ENCODE measurements around the gene AAMDC. TPM values are rescaled to one million over a fixed set of nuclear protein-coding genes. Genes with fewer than 3 reads are reported as not detected.

AAMDC gene
- 23.9 TPM for polyA plus RNA-seq (2013, experiment 1 of 2)
- 22.1 TPM for polyA plus RNA-seq (2013, experiment 2 of 2)

- peak within 1 kb of the TSS; percentile 95 for H3K18ac ChIP-seq (ENCODE audit: low read length)
- H3K79me2 ChIP-seq (ENCODE audit: control insufficient read depth, insufficient read depth, low read length), result peaks cover 32% of the 10 kb centered on the region
- peak; percentile 99 for DNase-seq
- H3K23ac ChIP-seq (ENCODE audit: low read length), result peak within 1 kb of the TSS; percentile 99
- H3K4me3 ChIP-seq (ENCODE audit: low read length), result peak within 1 kb of the TSS; percentile 94
- H4K5ac ChIP-seq (ENCODE audit: low read length), result no peak within 1 kb of the TSS
- H3K4ac ChIP-seq (ENCODE audit: low read depth, low read length), result peak within 1 kb of the TSS; percentile 90
- H3K36me3 ChIP-seq (ENCODE audit: control insufficient read depth, insufficient read depth, low read length), result no peaks in the 10 kb centered on the region
- no peaks in the 10 kb centered on the region for H3K27me3 ChIP-seq (ENCODE audit: insufficient read depth, low read length, poor library complexity)
- peak within 1 kb of the TSS; percentile 97 for H3K56ac ChIP-seq (ENCODE audit: low read length)
- H3K79me1 ChIP-seq (ENCODE audit: low read length), result peaks cover 1% of the 10 kb centered on the region
- H3K9ac ChIP-seq (ENCODE audit: low read length), result peak within 1 kb of the TSS; percentile 94
- peak within 1 kb of the TSS; percentile 67 for H3K4me2 ChIP-seq (ENCODE audit: low read length)
- H2BK15ac ChIP-seq (replicated peaks; ENCODE audit: low read depth), result no peak within 1 kb of the TSS
- H3K4me1 ChIP-seq (ENCODE audit: control insufficient read depth, low read depth, low read length), result no peaks in the 10 kb centered on the region
- H4K8ac ChIP-seq (ENCODE audit: low read depth, low read length), result peak within 1 kb of the TSS; percentile 82
- peak within 1 kb of the TSS; percentile 99 for H3K27ac ChIP-seq (ENCODE audit: low read depth, low read length)
- WGBS (ENCODE audit: extremely low coverage, insufficient coverage, low lambda C conversion rate), result no CpG with 5 or more reads among the region's 64 CpGs
- H2BK120ac ChIP-seq (ENCODE audit: low read depth, low read length), result peak within 1 kb of the TSS; percentile 75
- H2BK5ac ChIP-seq (ENCODE audit: low read length), result peak within 1 kb of the TSS; percentile 82
- H2AK5ac ChIP-seq (ENCODE audit: low read length), result no peak within 1 kb of the TSS
Observed at GRCh38 chr11:77820565-77821348, at the start of gene AAMDC, which contains the start of gene RSF1. AAMDC (plus strand) TSS chr11:77821144; CDS start chr11:77842497, 21,353 bp downstream. RSF1 (minus strand) TSS chr11:77820722; CDS start chr11:77820714, 8 bp downstream.

GRCh38 chr11:77775936-77776335 is 45.0 kb upstream of the AAMDC start:
- Histone ChIP-seq H2AK5ac (ENCODE audit: low read length) (no peak overlapping the region), H3K36me3 (ENCODE audit: control insufficient read depth, insufficient read depth, low read length) (no peaks in the 10 kb centered on the region), H3K4ac (ENCODE audit: low read depth, low read length) (no peak overlapping the region), H3K56ac (ENCODE audit: low read length) (no peak overlapping the region), H4K8ac (ENCODE audit: low read depth, low read length) (no peak overlapping the region), H3K79me1 (ENCODE audit: low read length) (peaks cover 11% of the 10 kb centered on the region), H2BK15ac (replicated peaks; ENCODE audit: low read depth) (no peak overlapping the region), H2BK120ac (ENCODE audit: low read depth, low read length) (no peak overlapping the region), H3K79me2 (ENCODE audit: control insufficient read depth, insufficient read depth, low read length) (peaks cover 31% of the 10 kb centered on the region), H3K9ac (ENCODE audit: low read length) (no peak overlapping the region), H3K4me1 (ENCODE audit: control insufficient read depth, low read depth, low read length) (peaks cover 3% of the 10 kb centered on the region), H3K4me3 (ENCODE audit: low read length) (no peak overlapping the region), H3K4me2 (ENCODE audit: low read length) (no peak overlapping the region), H3K27ac (ENCODE audit: low read depth, low read length) (no peak overlapping the region), H4K5ac (ENCODE audit: low read length) (no peak overlapping the region), H3K27me3 (ENCODE audit: insufficient read depth, low read length, poor library complexity) (no peaks in the 10 kb centered on the region), H3K18ac (ENCODE audit: low read length) (no peak overlapping the region), H3K23ac (ENCODE audit: low read length) (no peak overlapping the region), H2BK5ac (ENCODE audit: low read length) (no peak overlapping the region)
- WGBS (ENCODE audit: extremely low coverage, insufficient coverage, low lambda C conversion rate), result no CpG with 5 or more reads among the region's 2 CpGs
- no peak for DNase-seq

GRCh38 chr11:77776455-77776854 is 44.5 kb upstream of the AAMDC start:
- peaks cover 11% of the 10 kb centered on the region for H3K79me1 ChIP-seq (ENCODE audit: low read length)
- no peak overlapping the region for H3K4ac ChIP-seq (ENCODE audit: low read depth, low read length)
- no peak for DNase-seq
- no peaks in the 10 kb centered on the region for H3K27me3 ChIP-seq (ENCODE audit: insufficient read depth, low read length, poor library complexity)
- no peak overlapping the region for H2BK120ac ChIP-seq (ENCODE audit: low read depth, low read length)
- H2AK5ac ChIP-seq (ENCODE audit: low read length), result no peak overlapping the region
- no peak overlapping the region for H2BK5ac ChIP-seq (ENCODE audit: low read length)
- H3K4me2 ChIP-seq (ENCODE audit: low read length), result no peak overlapping the region
- H3K4me3 ChIP-seq (ENCODE audit: low read length), result no peak overlapping the region
- H4K8ac ChIP-seq (ENCODE audit: low read depth, low read length), result no peak overlapping the region
- peaks cover 28% of the 10 kb centered on the region for H3K79me2 ChIP-seq (ENCODE audit: control insufficient read depth, insufficient read depth, low read length)
- WGBS (ENCODE audit: extremely low coverage, insufficient coverage, low lambda C conversion rate), result no CpG with 5 or more reads among the region's 1 CpG
- H4K5ac ChIP-seq (ENCODE audit: low read length), result no peak overlapping the region
- H3K56ac ChIP-seq (ENCODE audit: low read length), result no peak overlapping the region
- no peaks in the 10 kb centered on the region for H3K36me3 ChIP-seq (ENCODE audit: control insufficient read depth, insufficient read depth, low read length)
- no peak overlapping the region for H3K9ac ChIP-seq (ENCODE audit: low read length)
- no peak overlapping the region for H3K23ac ChIP-seq (ENCODE audit: low read length)
- H3K27ac ChIP-seq (ENCODE audit: low read depth, low read length), result no peak overlapping the region
- H2BK15ac ChIP-seq (replicated peaks; ENCODE audit: low read depth), result no peak overlapping the region
- no peak overlapping the region for H3K18ac ChIP-seq (ENCODE audit: low read length)
- H3K4me1 ChIP-seq (ENCODE audit: control insufficient read depth, low read depth, low read length), result no peaks in the 10 kb centered on the region

DNA sequence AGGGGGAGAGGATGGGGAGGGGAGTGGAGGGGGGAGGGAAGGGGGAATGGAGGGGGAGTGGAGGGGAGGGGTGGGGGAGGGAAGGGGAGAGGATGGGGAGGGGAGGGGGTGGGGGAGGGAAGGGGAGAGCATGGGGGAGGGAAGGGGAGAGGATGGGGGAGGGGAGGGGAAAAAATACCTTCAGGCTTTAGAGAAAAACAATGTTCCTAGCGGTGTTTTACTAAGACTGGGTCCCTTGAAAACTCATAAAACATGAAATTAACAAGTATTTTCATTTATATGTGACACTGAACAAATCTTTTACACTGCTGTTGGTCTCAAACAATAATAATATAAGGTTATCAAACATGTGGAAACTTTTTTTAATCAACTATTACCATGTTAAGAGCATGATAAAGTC is 42.8 kb upstream of the AAMDC start:
- no peak overlapping the region for H3K4me3 ChIP-seq (ENCODE audit: low read length)
- no peaks in the 10 kb centered on the region for H3K27me3 ChIP-seq (ENCODE audit: insufficient read depth, low read length, poor library complexity)
- H3K36me3 ChIP-seq (ENCODE audit: control insufficient read depth, insufficient read depth, low read length), result no peaks in the 10 kb centered on the region
- H2BK5ac ChIP-seq (ENCODE audit: low read length), result no peak overlapping the region
- no peak overlapping the region for H3K4ac ChIP-seq (ENCODE audit: low read depth, low read length)
- peaks cover 8% of the 10 kb centered on the region for H3K79me1 ChIP-seq (ENCODE audit: low read length)
- no peak for DNase-seq
- no peak overlapping the region for H3K18ac ChIP-seq (ENCODE audit: low read length)
- WGBS (ENCODE audit: extremely low coverage, insufficient coverage, low lambda C conversion rate), result no CpG with 5 or more reads among the region's 1 CpG
- no peak overlapping the region for H2AK5ac ChIP-seq (ENCODE audit: low read length)
- no peak overlapping the region for H3K4me2 ChIP-seq (ENCODE audit: low read length)
- no peak overlapping the region for H2BK120ac ChIP-seq (ENCODE audit: low read depth, low read length)
- no peak overlapping the region for H3K9ac ChIP-seq (ENCODE audit: low read length)
- H3K56ac ChIP-seq (ENCODE audit: low read length), result no peak overlapping the region
- no peak overlapping the region for H3K23ac ChIP-seq (ENCODE audit: low read length)
- no peak overlapping the region for H4K5ac ChIP-seq (ENCODE audit: low read length)
- no peak overlapping the region for H3K27ac ChIP-seq (ENCODE audit: low read depth, low read length)
- H2BK15ac ChIP-seq (replicated peaks; ENCODE audit: low read depth), result no peak overlapping the region
- no peaks in the 10 kb centered on the region for H3K4me1 ChIP-seq (ENCODE audit: control insufficient read depth, low read depth, low read length)
- peaks cover 25% of the 10 kb centered on the region for H3K79me2 ChIP-seq (ENCODE audit: control insufficient read depth, insufficient read depth, low read length)
- no peak overlapping the region for H4K8ac ChIP-seq (ENCODE audit: low read depth, low read length)

- Histone ChIP-seq H3K56ac (ENCODE audit: low read length) (no peak overlapping the region), H2BK5ac (ENCODE audit: low read length) (no peak overlapping the region), H3K4ac (ENCODE audit: low read depth, low read length) (no peak overlapping the region), H3K27ac (ENCODE audit: low read depth, low read length) (no peak overlapping the region), H3K36me3 (ENCODE audit: control insufficient read depth, insufficient read depth, low read length) (no peaks in the 10 kb centered on the region), H3K4me2 (ENCODE audit: low read length) (no peak overlapping the region), H3K27me3 (ENCODE audit: insufficient read depth, low read length, poor library complexity) (no peaks in the 10 kb centered on the region), H2BK15ac (replicated peaks; ENCODE audit: low read depth) (no peak overlapping the region), H3K79me2 (ENCODE audit: control insufficient read depth, insufficient read depth, low read length) (peaks cover 25% of the 10 kb centered on the region), H3K18ac (ENCODE audit: low read length) (no peak overlapping the region), H3K23ac (ENCODE audit: low read length) (no peak overlapping the region), H4K8ac (ENCODE audit: low read depth, low read length) (no peak overlapping the region), H3K4me3 (ENCODE audit: low read length) (no peak overlapping the region), H3K79me1 (ENCODE audit: low read length) (peaks cover 8% of the 10 kb centered on the region), H3K4me1 (ENCODE audit: control insufficient read depth, low read depth, low read length) (no peaks in the 10 kb centered on the region), H4K5ac (ENCODE audit: low read length) (no peak overlapping the region), H2AK5ac (ENCODE audit: low read length) (no peak overlapping the region), H3K9ac (ENCODE audit: low read length) (no peak overlapping the region), H2BK120ac (ENCODE audit: low read depth, low read length) (no peak overlapping the region)
- WGBS (ENCODE audit: extremely low coverage, insufficient coverage, low lambda C conversion rate), result no CpG with 5 or more reads among the region's 1 CpG
- DNase-seq, result no peak
Observed at GRCh38 chr11:77778549-77778948, 42.4 kb upstream of the AAMDC start.
